Fibroblast of skin of right quadriceps (primary cell): ENCODE data around the gene PCDHA6.
"Not testable (repeated sequence)": the region's sequence is repeated elsewhere in the genome, so short reads cannot be mapped to it uniquely, and the experiment has no call there.

ENCODE experiments used
- DNase-seq: peaks from one replicate; pipeline ENCODE4 v3.0.0-alpha.2; 2013

PCDHA6 gene

GRCh38 chr5:140827704-140828361 is at the start of gene PCDHA6:
PCDHA6 (plus strand) TSS chr5:140827960; CDS start chr5:140828092, 132 bp downstream.
- no peak for DNase-seq

- no peak for DNase-seq
Observed at GRCh38 chr5:140780512-140780911, 47.2 kb upstream of the PCDHA6 start.

- no peak for DNase-seq
Observed at GRCh38 chr5:140785905-140786686, 41.7 kb upstream of the PCDHA6 start, which contains the start of gene PCDHA1. PCDHA1 (plus strand) TSS chr5:140786140.

GRCh38 chr5:140787422-140787821 is 40.3 kb upstream of the PCDHA6 start:
- not testable (repeated sequence) for DNase-seq

GRCh38 chr5:140787849-140788504 is 39.8 kb upstream of the PCDHA6 start:
- DNase-seq = not testable (repeated sequence)

- no peak for DNase-seq
Observed at GRCh38 chr5:140791089-140791488, 36.7 kb upstream of the PCDHA6 start.

GRCh38 chr5:140794595-140795258 is 33.0 kb upstream of the PCDHA6 start, which contains the start of gene PCDHA2:
PCDHA2 (plus strand) TSS chr5:140794852.
- DNase-seq = no peak

- DNase-seq = no peak
Observed at GRCh38 chr5:140795259-140795641, 32.5 kb upstream of the PCDHA6 start.

GRCh38 chr5:140796072-140796717 is 31.6 kb upstream of the PCDHA6 start:
- not testable (repeated sequence) for DNase-seq

- no peak for DNase-seq
Observed at GRCh38 chr5:140796718-140797095, 31.1 kb upstream of the PCDHA6 start.

- peak; percentile 4 for DNase-seq
Observed at GRCh38 chr5:140800816-140801493, 26.8 kb upstream of the PCDHA6 start, which contains the start of gene PCDHA3. PCDHA3 (plus strand) TSS chr5:140801057.

GRCh38 chr5:140801494-140801841 is 26.3 kb upstream of the PCDHA6 start:
- no peak for DNase-seq

GRCh38 chr5:140802381-140802780 is 25.4 kb upstream of the PCDHA6 start:
- not testable (repeated sequence) for DNase-seq

GRCh38 chr5:140802781-140803271 is 24.9 kb upstream of the PCDHA6 start:
- no peak for DNase-seq

GRCh38 chr5:140806834-140807775 is 20.7 kb upstream of the PCDHA6 start, which contains the start of gene PCDHA4:
PCDHA4 (plus strand) TSS chr5:140807068.
- DNase-seq = no peak

- DNase-seq = not testable (repeated sequence)
Observed at GRCh38 chr5:140808241-140808888, 19.4 kb upstream of the PCDHA6 start.

- DNase-seq = no peak
Observed at GRCh38 chr5:140808889-140809291, 18.9 kb upstream of the PCDHA6 start.

GRCh38 chr5:140821375-140822280 is 6.1 kb upstream of the PCDHA6 start, which contains the start of gene PCDHA5:
PCDHA5 (plus strand) TSS chr5:140821613.
- peak; percentile 4 for DNase-seq

- no peak for DNase-seq
Observed at GRCh38 chr5:140822281-140822629, 5.5 kb upstream of the PCDHA6 start.
